HG02678 (cell line): ENCODE data around the gene ITGB3BP.
"Not testable (repeated sequence)": the region's sequence is repeated elsewhere in the genome, so short reads cannot be mapped to it uniquely, and the experiment has no call there.

Experiments used
- ATAC-seq: cut with Tn5 transposase; IDR thresholded peaks from one replicate; pipeline ENCODE4 v1.9.1; 2021; ENCODE audit warnings: mild to moderate bottlenecking, moderate library complexity; ENCODE audit not compliant: unreplicated experiment

ITGB3BP gene

GRCh38 chr1:63522891-63523728 is at the start of gene ITGB3BP, which contains the start of gene EFCAB7:
ITGB3BP (minus strand) TSS chr1:63523225; CDS start chr1:63523133, 92 bp downstream.
EFCAB7 (plus strand) TSS chr1:63523525; CDS start chr1:63525573, 2,048 bp downstream.
- ATAC-seq = peak; percentile 87

- not testable (repeated sequence) for ATAC-seq
These were observed 49.7 kb upstream of the ITGB3BP start for GRCh38 chr1:63572686-63573085.

GRCh38 chr1:63569640-63570316 is 46.8 kb upstream of the ITGB3BP start:
- ATAC-seq = no peak

- ATAC-seq = no peak
These were observed 46.0 kb upstream of the ITGB3BP start for GRCh38 chr1:63569068-63569467.

- no peak for ATAC-seq
These were observed 40.7 kb upstream of the ITGB3BP start for GRCh38 chr1:63563745-63564144.

- ATAC-seq = no peak
These were observed 36.3 kb upstream of the ITGB3BP start for GRCh38 chr1:63559357-63559756.

GRCh38 chr1:63557365-63557987 is 34.5 kb upstream of the ITGB3BP start:
- ATAC-seq = no peak

GRCh38 chr1:63555480-63555879 is 32.5 kb upstream of the ITGB3BP start:
- no peak for ATAC-seq

GRCh38 chr1:63548877-63549276 is 25.9 kb upstream of the ITGB3BP start:
- ATAC-seq = no peak

- ATAC-seq = no peak
These were observed 25.3 kb upstream of the ITGB3BP start for GRCh38 chr1:63548303-63548702.

GRCh38 chr1:63547621-63548294 is 24.7 kb upstream of the ITGB3BP start:
- ATAC-seq = no peak

GRCh38 chr1:63545780-63546179 is 22.8 kb upstream of the ITGB3BP start:
- no peak for ATAC-seq

- ATAC-seq = no peak
These were observed 14.9 kb upstream of the ITGB3BP start for GRCh38 chr1:63537940-63538339.

- ATAC-seq = no peak
These were observed 14.0 kb upstream of the ITGB3BP start for GRCh38 chr1:63537006-63537405.

- ATAC-seq = no peak
These were observed 11.4 kb upstream of the ITGB3BP start for GRCh38 chr1:63534406-63534805.

GRCh38 chr1:63533931-63534330 is 10.9 kb upstream of the ITGB3BP start:
- ATAC-seq = no peak

- ATAC-seq = no peak
These were observed 9.7 kb upstream of the ITGB3BP start for GRCh38 chr1:63532727-63533126.

GRCh38 chr1:63524201-63524600 is 1.2 kb upstream of the ITGB3BP start:
- no peak for ATAC-seq

GRCh38 chr1:63523738-63524137 is 713 bp upstream of the ITGB3BP start:
- peak; percentile 7 for ATAC-seq

- ATAC-seq = no peak
These were observed 6.4 kb downstream of the ITGB3BP start for GRCh38 chr1:63516629-63517028.

- ATAC-seq = no peak
These were observed 10.4 kb downstream of the ITGB3BP start for GRCh38 chr1:63512584-63512983.
